Keratinocyte (primary cell): Measurements from ENCODE around the gene FNDC10. TPM values are rescaled to one million over a fixed set of nuclear protein-coding genes. Genes with fewer than 3 reads are reported as not detected.

Experiments used
- DNase-seq: peaks from one replicate; pipeline ENCODE4 v3.0.0-alpha.2; 2011; ENCODE audit warnings: low read depth, missing footprints, low spot score
- FAIRE-seq: peaks from 2 replicates; lab custom pipeline; 2011; peaks lifted over from hg19 to GRCh38; lab: Jason Lieb, UNC
- H2AFZ ChIP-seq: 2 replicates; pipeline ENCODE4 v1.6.0; 2012; ENCODE audit warnings: low read length, control low read depth, inconsistent platforms; ENCODE audit not compliant: control insufficient read depth
- H3K27ac ChIP-seq: 2 replicates; pipeline ENCODE4 v1.5.1; 2011; ENCODE audit warnings: low read length; ENCODE audit not compliant: control insufficient read depth, insufficient read depth
- H3K27me3 ChIP-seq: 3 replicates; pipeline ENCODE4 v1.6.0; 2011; ENCODE audit warnings: low read length; ENCODE audit not compliant: control insufficient read depth, insufficient read depth; ENCODE audit errors: extremely low read depth
- H3K36me3 ChIP-seq, 2 experiments: 2 replicates in 1 of 2; 3 replicates in 1 of 2; pipeline ENCODE4 v1.5.1; 2011; ENCODE audit warnings: low read length in 2 of 2, mild to moderate bottlenecking in 1 of 2; ENCODE audit not compliant: control insufficient read depth in 2 of 2, insufficient read depth in 2 of 2; ENCODE audit errors: extremely low read depth in 1 of 2
- H3K4me1 ChIP-seq: 3 replicates; pipeline ENCODE4 v1.5.1; 2011; ENCODE audit warnings: low read length; ENCODE audit not compliant: control insufficient read depth, insufficient read depth; ENCODE audit errors: extremely low read depth
- H3K4me2 ChIP-seq: 3 replicates; pipeline ENCODE4 v1.6.0; 2011; ENCODE audit warnings: low read depth, low read length; ENCODE audit not compliant: control insufficient read depth, insufficient read depth; ENCODE audit errors: extremely low read depth
- H3K4me3 ChIP-seq, 3 experiments: fragments of 200-600 bp in 1 of 3; sonication (generic) in 1 of 3; 2 replicates in 2 of 3; 3 replicates in 1 of 3; pipeline ENCODE4 v1.5.1; 2011 to 2016; ENCODE audit warnings: low read length in 3 of 3, mild to moderate bottlenecking in 3 of 3, control low read depth in 2 of 3, inconsistent platforms in 1 of 3, low read depth in 1 of 3, mixed read lengths in 1 of 3, mixed run types in 1 of 3, moderate library complexity in 1 of 3; ENCODE audit not compliant: control insufficient read depth in 2 of 3, insufficient read depth in 2 of 3; ENCODE audit errors: extremely low read depth in 1 of 3
- H3K79me2 ChIP-seq: 2 replicates; pipeline ENCODE4 v1.6.0; 2012; ENCODE audit warnings: low read length; ENCODE audit not compliant: control insufficient read depth, insufficient read depth
- H3K9ac ChIP-seq: 3 replicates; pipeline ENCODE4 v1.6.0; 2011; ENCODE audit warnings: low read length; ENCODE audit not compliant: control insufficient read depth, insufficient read depth; ENCODE audit errors: extremely low read depth
- H3K9me1 ChIP-seq: 3 replicates; pipeline ENCODE4 v1.6.0; 2011; ENCODE audit warnings: low read length; ENCODE audit not compliant: control insufficient read depth, insufficient read depth; ENCODE audit errors: extremely low read depth
- H3K9me3 ChIP-seq: 2 replicates; pipeline ENCODE4 v1.5.1; 2012; ENCODE audit warnings: low read depth, low read length; ENCODE audit not compliant: control insufficient read depth
- H4K20me1 ChIP-seq: 3 replicates; pipeline ENCODE4 v1.6.0; 2011; ENCODE audit warnings: low read length; ENCODE audit not compliant: control insufficient read depth, insufficient read depth; ENCODE audit errors: extremely low read depth
- EZH2 ChIP-seq: IDR thresholded peaks from one replicate; pipeline ENCODE4 v1.6.1; 2012; ENCODE audit warnings: inconsistent platforms, mild to moderate bottlenecking, low read length, moderate library complexity
- dilution Hi-C: fragments of 300-500 bp; cut with MboI; formaldehyde crosslinking; loops from one replicate; pipeline ENCODE4 v1.7.0; 2020; ENCODE audit warnings: low sequenced_read_pairs; ENCODE audit not compliant: extremely low pct_ligation_motif_present
- polyA plus RNA-seq, 5 experiments: library from polyadenylated mRNA; depleted of rRNA in 3 of 5; stranded (reverse) in 3 of 5; stranded (forward) in 1 of 5; unstranded in 1 of 5; fragments of >200 nt; gene quantifications; 1 replicate in 1 of 5; 2 replicates in 3 of 5; 3 replicates in 1 of 5; pipeline versions ENCODE4 v1.2.1 to v1.2.3, GENCODE V29; 2011 to 2012; ENCODE audit warnings: missing spikeins in 2 of 5, low read depth in 1 of 5, low replicate concordance in 1 of 5
- TF ChIP-seq, protein P1 (sequence below), 3 experiments: IDR thresholded peaks in 1 of 3; conservative IDR thresholded peaks in 1 of 3; optimal IDR thresholded peaks in 1 of 3; 2 replicates in 2 of 3; 3 replicates in 1 of 3; pipeline versions ENCODE3 to v1.5.1; 2011; ENCODE audit warnings: low read length in 3 of 3, mild to moderate bottlenecking in 3 of 3, moderate library complexity in 2 of 3, control low read depth in 1 of 3, inconsistent platforms in 1 of 3; ENCODE audit not compliant: insufficient read depth in 2 of 3; ENCODE audit errors: extremely low read depth in 1 of 3

The FNDC10 gene
- polyA plus RNA-seq, 1 donor (not counting 4 experiments of a cell fraction or from before 2014, with no cell fraction given) = 1.2 TPM

DNA sequence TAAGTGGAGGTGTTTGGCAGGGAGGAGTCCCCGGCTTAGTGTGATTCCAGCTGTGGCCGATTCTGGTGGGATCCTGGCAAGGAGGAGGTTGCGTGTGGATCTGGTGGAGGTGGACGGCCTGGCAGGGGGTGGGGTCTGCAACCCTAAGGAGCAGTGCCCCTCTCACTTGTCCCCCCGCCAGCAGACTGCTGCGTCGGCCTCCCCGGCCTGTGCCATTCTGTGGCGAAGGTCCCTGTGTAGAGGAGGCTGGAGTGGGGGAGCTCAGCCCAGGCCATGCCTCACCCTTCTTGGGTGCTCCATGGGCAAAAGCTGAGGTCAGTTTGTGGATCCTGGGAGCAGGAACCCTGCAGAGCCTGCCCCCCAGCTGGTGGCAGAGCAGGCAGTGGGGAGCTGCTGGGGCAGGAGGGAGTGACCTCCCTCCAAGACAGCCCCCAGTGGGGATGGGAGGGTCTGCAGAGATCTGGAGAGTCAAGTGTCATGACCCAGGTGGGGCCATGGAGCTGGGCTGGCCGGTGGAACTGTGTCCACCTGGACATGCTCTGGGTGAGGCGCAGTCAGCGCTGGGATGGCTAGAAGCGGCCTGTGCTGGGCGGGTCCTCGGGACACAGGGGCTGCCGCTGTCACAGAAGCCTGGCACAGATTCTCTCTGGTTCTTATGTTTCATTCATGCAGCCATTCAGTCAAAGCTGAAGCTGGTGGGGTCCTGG lies 20.7 kb upstream of the FNDC10 start:
- no peak overlapping the region for H3K4me2 ChIP-seq
- no peaks in the 10 kb centered on the region for H3K9me1 ChIP-seq
- no peaks in the 10 kb centered on the region for H4K20me1 ChIP-seq
- H3K36me3 ChIP-seq = peaks cover 0 to 3% of the 10 kb centered on the region in 2 experiments
- no peak overlapping the region for H2AFZ ChIP-seq
- no peak overlapping the region for H3K27ac ChIP-seq
- no peak overlapping the region for H3K9ac ChIP-seq
- no peak overlapping the region for H3K4me3 ChIP-seq
- H3K4me1 ChIP-seq = peaks cover 7% of the 10 kb centered on the region
- dilution Hi-C loops = no loop called here
- FAIRE-seq (no peak), DNase-seq (no peak)
- no peak for TF ChIP-seq EZH2
- TF ChIP-seq, protein P1, sequence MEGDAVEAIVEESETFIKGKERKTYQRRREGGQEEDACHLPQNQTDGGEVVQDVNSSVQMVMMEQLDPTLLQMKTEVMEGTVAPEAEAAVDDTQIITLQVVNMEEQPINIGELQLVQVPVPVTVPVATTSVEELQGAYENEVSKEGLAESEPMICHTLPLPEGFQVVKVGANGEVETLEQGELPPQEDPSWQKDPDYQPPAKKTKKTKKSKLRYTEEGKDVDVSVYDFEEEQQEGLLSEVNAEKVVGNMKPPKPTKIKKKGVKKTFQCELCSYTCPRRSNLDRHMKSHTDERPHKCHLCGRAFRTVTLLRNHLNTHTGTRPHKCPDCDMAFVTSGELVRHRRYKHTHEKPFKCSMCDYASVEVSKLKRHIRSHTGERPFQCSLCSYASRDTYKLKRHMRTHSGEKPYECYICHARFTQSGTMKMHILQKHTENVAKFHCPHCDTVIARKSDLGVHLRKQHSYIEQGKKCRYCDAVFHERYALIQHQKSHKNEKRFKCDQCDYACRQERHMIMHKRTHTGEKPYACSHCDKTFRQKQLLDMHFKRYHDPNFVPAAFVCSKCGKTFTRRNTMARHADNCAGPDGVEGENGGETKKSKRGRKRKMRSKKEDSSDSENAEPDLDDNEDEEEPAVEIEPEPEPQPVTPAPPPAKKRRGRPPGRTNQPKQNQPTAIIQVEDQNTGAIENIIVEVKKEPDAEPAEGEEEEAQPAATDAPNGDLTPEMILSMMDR (optimal IDR thresholded peaks at IDR 0.05 in 1 of 3, IDR thresholded peaks at IDR 0.05 in 1 of 3, conservative IDR thresholded peaks at IDR 0.05 in 1 of 3; ENCODE audit: extremely low read depth in 1 of 3, insufficient read depth in 2 of 3, low read length in 3 of 3) = peak in 1 of 3 experiments; percentile 5
- H3K79me2 ChIP-seq = peaks cover 8% of the 10 kb centered on the region
- H3K27me3 ChIP-seq = no peaks in the 10 kb centered on the region
- H3K9me3 ChIP-seq = no peaks in the 10 kb centered on the region

DNA sequence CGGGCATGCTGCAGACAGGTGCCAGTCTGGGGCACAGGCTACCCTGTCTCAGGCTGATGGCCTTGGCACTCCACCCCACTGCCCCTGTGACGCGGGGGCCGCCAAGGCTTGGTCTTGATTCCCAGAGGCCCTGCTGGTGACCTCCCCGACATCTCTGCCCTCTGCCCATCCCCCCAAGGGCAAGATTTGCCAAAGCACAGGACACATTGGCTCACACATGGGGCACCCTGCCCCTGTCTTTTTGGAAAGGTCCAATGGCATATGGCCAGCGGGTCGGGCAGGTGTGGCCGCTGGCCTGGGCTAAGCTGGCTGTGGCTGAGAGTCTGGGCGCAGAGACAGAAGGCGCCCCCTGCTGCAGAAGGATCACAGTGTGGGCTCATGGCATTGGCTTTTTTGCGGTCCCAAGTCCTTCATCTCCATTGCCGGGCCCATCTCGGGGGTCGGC lies 20.0 kb upstream of the FNDC10 start:
- no peak for DNase-seq

More for the DNA sequence above, 20.0 kb upstream of the FNDC10 start:
- Histone ChIP-seq H3K36me3 (peaks cover 0 to 3% of the 10 kb centered on the region in 2 experiments), H4K20me1 (no peaks in the 10 kb centered on the region), H3K9ac (no peak overlapping the region), H3K4me3 (no peak overlapping the region), H3K4me1 (peaks cover 7% of the 10 kb centered on the region), H3K27ac (no peak overlapping the region), H3K9me3 (no peaks in the 10 kb centered on the region), H3K79me2 (peaks cover 9% of the 10 kb centered on the region), H3K9me1 (no peaks in the 10 kb centered on the region), H3K4me2 (no peak overlapping the region), H3K27me3 (no peaks in the 10 kb centered on the region), H2AFZ (no peak overlapping the region)
- FAIRE-seq = no peak
- dilution Hi-C loops = no loop called here
- TF ChIP-seq EZH2 = no peak
- TF ChIP-seq, protein P1 (optimal IDR thresholded peaks at IDR 0.05 in 1 of 3, IDR thresholded peaks at IDR 0.05 in 1 of 3, conservative IDR thresholded peaks at IDR 0.05 in 1 of 3; ENCODE audit: extremely low read depth in 1 of 3, insufficient read depth in 2 of 3, low read length in 3 of 3) = peak; percentile 23 to 49 (median 31)
